OCI-LY7 (cell line): ENCODE data around the gene KDM8. TPM values are rescaled to one million over a fixed set of nuclear protein-coding genes. Genes with fewer than 3 reads are reported as not detected.
A peak's percentile ranks its signal among the peaks of the same experiment; 100 is the strongest.

Experiments used
- BruUV-seq: library from RNA; stranded (reverse); fragments of 400-500 nt; replicated peaks from 2 replicates; lab custom pipeline; 2021; lab: Mats Ljungman, UMichigan
- CTCF ChIA-PET: fragments of 300-600 bp; sonication (Branson Sonifier 250); formaldehyde crosslinking; loops from one replicate; lab custom pipeline; 2022; ENCODE audit warnings: antibody characterized with exemption; ENCODE audit not compliant: unreplicated experiment; lab: Charles Lee
- POLR2A ChIA-PET: fragments of 300-600 bp; sonication (Branson Sonifier 250); formaldehyde crosslinking; loops from one replicate; lab custom pipeline; 2022; ENCODE audit warnings: antibody characterized with exemption; lab: Charles Lee
- DNase-seq: peaks from one replicate; pipeline ENCODE4 v3.0.0-alpha.2; 2015; ENCODE audit warnings: low spot score
- H2AFZ ChIP-seq: fragments of 200-600 bp; sonication (generic), shearing (Covaris generic); 2 replicates; pipeline ENCODE4 v1.6.1; 2014; ENCODE audit warnings: mild to moderate bottlenecking, antibody characterized with exemption, low read length, moderate library complexity
- H3K27ac ChIP-seq: fragments of 200-600 bp; sonication (generic); 2 replicates; pipeline ENCODE4 v1.5.1; 2014; ENCODE audit warnings: mixed run types, low read depth, mild to moderate bottlenecking, moderate library complexity, low read length, inconsistent platforms; ENCODE audit not compliant: poor library complexity, severe bottlenecking
- H3K36me3 ChIP-seq: fragments of 200-600 bp; sonication (generic); 2 replicates; pipeline ENCODE4 v1.6.1; 2014; ENCODE audit warnings: mild to moderate bottlenecking, antibody characterized with exemption, low read length, moderate library complexity, mixed read lengths; ENCODE audit not compliant: insufficient read depth
- H3K4me1 ChIP-seq: fragments of 200-600 bp; sonication (generic); 2 replicates; pipeline ENCODE4 v1.5.1; 2014; ENCODE audit warnings: mild to moderate bottlenecking, low read length; ENCODE audit not compliant: insufficient read depth, poor library complexity, severe bottlenecking
- H3K4me2 ChIP-seq: fragments of 200-600 bp; sonication (generic); 2 replicates; pipeline ENCODE4 v1.6.1; 2014; ENCODE audit warnings: mild to moderate bottlenecking, low read length
- H3K4me3 ChIP-seq: fragments of 200-600 bp; sonication (generic); 2 replicates; pipeline ENCODE4 v1.5.1; 2014; ENCODE audit warnings: mild to moderate bottlenecking, low read depth, low read length; ENCODE audit not compliant: poor library complexity, severe bottlenecking
- H3K79me2 ChIP-seq: fragments of 200-600 bp; sonication (generic); 2 replicates; pipeline ENCODE4 v1.6.1; 2016; ENCODE audit warnings: low read depth, mild to moderate bottlenecking, low read length, moderate library complexity, mixed read lengths; ENCODE audit not compliant: insufficient read depth
- H3K9me2 ChIP-seq: fragments of 200-600 bp; sonication (generic); 2 replicates; pipeline ENCODE4 v1.6.1; 2016; ENCODE audit warnings: mild to moderate bottlenecking, low read length, mixed read lengths; ENCODE audit not compliant: insufficient read depth
- H3K9me3 ChIP-seq: fragments of 200-600 bp; sonication (generic); 2 replicates; pipeline ENCODE4 v1.6.1; 2014; ENCODE audit warnings: mild to moderate bottlenecking, mixed run types, low read length, mixed read lengths
- H4K20me1 ChIP-seq: fragments of 200-600 bp; sonication (generic); 2 replicates; pipeline ENCODE4 v1.6.1; 2014; ENCODE audit warnings: mild to moderate bottlenecking, antibody characterized with exemption, low read length, moderate library complexity, mixed read lengths; ENCODE audit not compliant: insufficient read depth
- CTCF ChIP-seq: fragments of 200-600 bp; sonication (generic); conservative IDR thresholded peaks from 2 replicates; pipeline ENCODE4 v1.5.1; 2014; ENCODE audit warnings: mild to moderate bottlenecking, antibody characterized with exemption, low read length, moderate library complexity, mixed read lengths
- EZH2phosphoT487 ChIP-seq: fragments of 200-600 bp; sonication (generic); IDR thresholded peaks from 2 replicates; pipeline ENCODE4 v1.6.1; 2018; ENCODE audit warnings: low read depth, borderline replicate concordance, mild to moderate bottlenecking, mixed run types, antibody characterized with exemption, low read length, moderate library complexity, mixed read lengths
- intact Hi-C: fragments of 100-400 bp; cut with micrococcal nuclease; formaldehyde crosslinking; loops from one replicate; pipeline ENCODE4 v1.10.0; 2022; ENCODE audit not compliant: unreplicated experiment
- total RNA-seq, 2 experiments: library from RNA; depleted of rRNA in 1 of 2; stranded (reverse); fragments of >200 nt in 1 of 2; shearing (Covaris generic) in 1 of 2; gene quantifications; 2 replicates each; pipeline ENCODE4 v1.2.3, GENCODE V29; 2014 to 2022

KDM8 gene
- total RNA-seq, 2 experiments from 2014 or later = 14.2 to 14.5 TPM

- H3K36me3 ChIP-seq = peaks cover 26% of the 10 kb centered on the region
- no peaks in the 10 kb centered on the region for H3K9me2 ChIP-seq
- H3K4me3 ChIP-seq = peak overlapping the region; percentile 37
- H3K4me2 ChIP-seq = peak overlapping the region; percentile 60
- TF ChIP-seq CTCF (no peak), EZH2phosphoT487 (no peak)
- H2AFZ ChIP-seq = no peak overlapping the region
- no peaks in the 10 kb centered on the region for H3K9me3 ChIP-seq
- ChIA-PET POLR2A (interaction anchor here (0.5 to 1.3 kb wide), 5 partner anchors 18 to 66 kb away, joined by 3 to 4 read pairs (median 3); no protein-coding TSS in a partner anchor), CTCF (interaction anchor here (0.7 kb wide), 1 partner anchor 172 kb away, joined by 3 read pairs; no protein-coding TSS in a partner anchor)
- no peaks in the 10 kb centered on the region for H3K79me2 ChIP-seq
- peak overlapping the region; percentile 55 for H3K27ac ChIP-seq
- peak; percentile 90 for DNase-seq
- H4K20me1 ChIP-seq = no peaks in the 10 kb centered on the region
- H3K4me1 ChIP-seq = peaks cover 53% of the 10 kb centered on the region
- intact Hi-C loops = loop anchor here (1.0 to 2.0 kb wide), 4 partner anchors 42 to 219 kb away; no protein-coding TSS in a partner anchor
- no TSS peak for BruUV-seq
These were observed 29.0 kb downstream of the KDM8 start for GRCh38 chr16:27232061-27232900.

GRCh38 chr16:27232901-27233625 lies 29.7 kb downstream of the KDM8 start:
- POLR2A ChIA-PET = interaction anchor here (1.3 kb wide), 1 partner anchor 63 kb away, joined by 4 read pairs; no protein-coding TSS in a partner anchor
- CTCF ChIA-PET = interaction anchor here (0.7 kb wide), 1 partner anchor 41 kb away, joined by 3 read pairs; no protein-coding TSS in a partner anchor
- H4K20me1 ChIP-seq = no peaks in the 10 kb centered on the region
- peak overlapping the region; percentile 55 for H3K27ac ChIP-seq
- H3K4me3 ChIP-seq = no peak overlapping the region
- intact Hi-C loops = loop anchor here (1.0 to 2.0 kb wide), 4 partner anchors 41 to 218 kb away; no protein-coding TSS in a partner anchor
- H3K4me2 ChIP-seq = peak overlapping the region; percentile 60
- H3K36me3 ChIP-seq = peaks cover 26% of the 10 kb centered on the region
- TF ChIP-seq EZH2phosphoT487 (no peak), CTCF (0 out of 2 replicates have a peak, but pooled peaks have one; percentile 10)
- no peaks in the 10 kb centered on the region for H3K9me2 ChIP-seq
- peak; percentile 53 for DNase-seq
- H3K9me3 ChIP-seq = no peaks in the 10 kb centered on the region
- no peaks in the 10 kb centered on the region for H3K79me2 ChIP-seq
- peaks cover 61% of the 10 kb centered on the region for H3K4me1 ChIP-seq
- BruUV-seq = no TSS peak
- H2AFZ ChIP-seq = no peak overlapping the region
